Hematopoietic multipotent progenitor cell treated with erythropoietin and hydrocortisone succinate and interleukin-3 and kit ligand, for 17 days (in vitro differentiated cells): ENCODE data around the gene CALML3.
"Not testable (repeated sequence)": the region's sequence is repeated elsewhere in the genome, so short reads cannot be mapped to it uniquely, and the experiment has no call there.

Experiments
- DNase-seq: peaks from one replicate; pipeline ENCODE4 v3.0.0-alpha.2; 2015; ENCODE audit warnings: low spot score

CALML3 gene

DNA sequence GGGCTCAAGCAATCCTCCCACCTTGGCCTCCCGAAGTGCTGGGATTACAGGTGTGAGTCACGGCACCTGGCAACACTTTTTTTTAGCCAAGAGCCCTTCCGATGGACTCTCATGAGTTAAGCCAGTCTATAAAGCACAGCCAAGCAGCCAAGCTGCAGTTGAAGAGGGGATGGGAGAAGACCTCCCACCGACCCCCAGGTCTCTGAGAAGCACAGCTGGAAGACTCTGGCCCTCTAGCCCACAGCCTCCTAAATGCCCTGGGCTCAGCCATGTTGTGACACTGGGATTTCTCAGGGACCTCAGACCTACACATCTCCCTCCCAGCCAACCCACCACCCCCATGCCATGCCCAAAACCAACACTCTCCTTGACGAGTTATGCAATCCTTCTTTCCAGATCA, 31.1 kb downstream of the CALML3 start:
- DNase-seq = no peak

DNA sequence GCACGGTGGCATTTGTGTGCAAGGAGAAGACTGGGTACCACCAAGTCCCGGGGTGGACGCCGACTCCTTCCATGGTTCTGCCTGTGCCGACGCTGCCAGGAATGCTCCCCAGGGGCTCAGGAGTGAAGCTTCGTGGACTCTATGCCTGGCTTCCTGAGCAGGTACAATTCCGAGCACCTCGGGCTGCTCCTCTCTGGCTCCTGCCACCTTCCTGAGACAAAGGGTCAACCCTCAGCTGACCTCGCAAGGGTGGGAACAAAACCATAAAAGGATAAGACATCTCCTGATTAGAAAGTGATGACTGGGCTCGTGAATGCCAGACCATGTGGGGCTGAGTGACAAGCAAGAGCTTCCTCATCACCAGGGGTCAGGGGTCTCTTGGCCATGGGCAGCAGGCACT, 31.8 kb downstream of the CALML3 start:
- no peak for DNase-seq

DNA sequence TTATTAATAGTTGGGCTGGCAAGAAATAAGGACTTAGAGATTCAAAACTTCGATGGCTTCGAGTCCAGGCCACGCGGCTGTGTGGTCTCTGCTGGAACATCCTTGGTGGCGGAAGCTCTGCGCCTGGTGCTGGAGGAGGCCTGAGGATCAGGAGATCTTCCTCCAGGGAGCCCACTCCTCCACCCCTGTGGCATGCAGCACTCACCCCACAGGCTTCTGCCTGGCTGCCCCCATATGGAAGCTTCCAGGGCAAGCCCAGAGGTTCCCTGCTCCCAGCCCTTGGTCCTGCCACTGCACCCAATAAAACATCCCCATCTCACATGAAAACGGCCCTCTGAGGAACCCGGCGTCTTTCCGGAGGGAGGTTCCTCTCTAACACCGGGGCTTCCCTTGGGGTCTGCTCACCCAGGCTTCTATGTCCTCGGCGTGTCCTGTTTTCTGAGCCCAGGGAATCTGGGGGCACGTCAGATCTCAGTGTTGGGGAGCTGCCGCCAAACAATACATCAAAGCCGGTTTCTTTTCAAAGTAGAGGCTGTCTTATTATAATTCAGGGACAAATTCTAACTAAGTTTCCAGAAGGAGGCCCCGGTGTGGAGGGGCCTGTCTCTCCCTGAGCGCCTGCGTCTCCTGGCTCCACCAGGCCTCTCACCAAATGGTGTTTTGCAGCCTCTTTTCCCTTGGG, 32.4 kb downstream of the CALML3 start:
- no peak for DNase-seq

GRCh38 chr10:5557799-5558771, 33.3 kb downstream of the CALML3 start:
- DNase-seq = no peak

GRCh38 chr10:5559022-5559421, 34.3 kb downstream of the CALML3 start:
- DNase-seq = not testable (repeated sequence)

DNA sequence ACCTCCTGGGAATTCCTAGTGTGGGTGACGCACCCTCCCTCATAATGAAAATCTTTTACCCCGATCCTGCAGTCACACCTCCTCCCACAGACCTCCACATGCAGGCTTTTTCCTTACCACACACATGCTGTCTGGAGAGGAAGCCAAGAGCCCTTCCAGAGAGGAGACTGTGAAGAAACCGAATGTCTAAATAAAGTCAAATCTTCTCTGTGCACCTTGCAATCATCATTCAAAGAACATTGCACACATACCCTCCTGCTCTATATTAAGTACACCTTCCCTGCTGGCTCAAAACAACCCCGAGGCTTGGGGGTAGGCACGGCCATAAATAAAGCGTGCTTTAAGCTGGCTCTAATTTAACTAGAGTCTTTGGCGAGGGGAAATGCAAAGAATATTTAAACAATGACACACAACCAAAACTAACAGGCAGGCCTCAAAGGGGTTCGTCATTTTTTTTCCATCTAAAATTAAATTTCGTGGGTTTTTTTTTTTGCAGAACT, 34.9 kb downstream of the CALML3 start:
- DNase-seq = no peak

DNA sequence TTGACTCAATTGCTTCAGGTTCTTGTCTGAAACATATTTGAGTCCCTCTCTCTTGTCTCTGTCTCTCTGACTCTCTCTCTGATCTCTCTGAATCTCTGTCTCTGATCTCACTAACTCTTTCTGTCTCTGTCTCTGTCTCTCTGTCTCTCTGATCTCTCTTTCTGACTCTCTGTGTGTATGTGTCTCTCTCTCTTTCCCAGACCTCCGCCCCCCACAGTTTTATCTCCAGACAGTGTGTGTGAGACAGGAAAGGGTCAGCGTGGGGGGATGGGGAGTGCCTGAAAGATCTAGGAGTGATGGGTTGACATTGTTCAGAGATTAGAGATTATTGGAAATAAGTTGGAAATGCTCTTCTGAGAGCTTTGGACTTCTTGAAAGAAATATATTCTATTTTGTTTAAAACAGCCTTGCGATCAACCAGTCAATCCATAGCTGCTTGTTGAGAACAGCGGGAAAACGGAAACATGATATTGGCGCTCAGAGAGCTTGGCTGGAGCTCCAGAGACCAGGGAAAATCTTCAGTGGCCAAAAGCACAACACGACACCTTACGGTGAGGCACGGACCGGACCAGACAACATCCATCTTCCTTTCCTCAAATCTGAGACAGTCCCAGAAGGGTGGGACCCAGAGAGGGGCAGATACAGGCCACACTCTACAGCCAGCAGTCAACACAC, 35.5 kb downstream of the CALML3 start:
- DNase-seq = no peak

DNA sequence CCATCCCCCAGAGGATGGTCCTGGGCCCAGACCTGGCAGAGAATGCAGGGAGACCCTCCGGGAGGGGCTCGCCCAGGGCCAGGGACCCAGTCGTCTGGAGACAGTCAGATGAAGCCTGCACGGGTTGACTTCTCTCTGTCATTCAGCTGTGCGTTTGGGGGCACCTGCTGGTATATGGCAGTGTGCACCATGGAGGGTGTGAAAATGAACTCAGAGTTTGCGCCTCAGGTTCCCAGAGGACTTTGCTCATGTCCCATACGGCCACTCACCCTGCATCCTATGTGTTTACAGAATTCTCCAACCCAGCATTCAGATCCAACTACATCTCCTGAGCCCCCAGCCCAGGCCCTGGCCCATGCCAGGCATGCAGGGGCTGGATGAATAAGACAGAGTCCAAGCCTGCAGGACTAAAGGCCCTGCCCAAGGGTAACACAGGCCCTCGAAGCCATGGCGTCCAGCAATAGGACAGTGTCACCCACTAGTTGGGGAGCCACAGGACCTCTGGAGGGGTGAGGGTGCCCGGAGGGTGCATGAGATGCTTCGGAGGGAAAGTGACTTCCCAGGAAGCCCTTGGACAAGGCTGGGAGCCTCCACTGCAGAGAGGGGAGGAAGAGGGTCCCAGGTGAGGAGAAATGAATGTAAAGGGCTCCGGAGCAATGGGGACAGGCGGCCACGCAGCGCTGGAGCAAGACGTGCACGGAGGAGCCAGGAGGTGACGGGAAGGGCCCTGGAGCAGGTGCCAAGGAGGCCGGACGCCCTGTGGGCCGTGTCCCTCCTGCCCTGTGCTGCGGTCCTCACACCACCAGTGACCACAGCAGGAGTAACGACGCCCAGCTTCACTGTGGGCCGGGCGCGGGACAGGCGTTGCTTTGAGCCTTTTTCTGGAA, 36.3 kb downstream of the CALML3 start:
- DNase-seq = no peak

GRCh38 chr10:5561704-5562645, 37.2 kb downstream of the CALML3 start:
- DNase-seq = no peak

GRCh38 chr10:5563321-5563961, 38.7 kb downstream of the CALML3 start:
- no peak for DNase-seq

DNA sequence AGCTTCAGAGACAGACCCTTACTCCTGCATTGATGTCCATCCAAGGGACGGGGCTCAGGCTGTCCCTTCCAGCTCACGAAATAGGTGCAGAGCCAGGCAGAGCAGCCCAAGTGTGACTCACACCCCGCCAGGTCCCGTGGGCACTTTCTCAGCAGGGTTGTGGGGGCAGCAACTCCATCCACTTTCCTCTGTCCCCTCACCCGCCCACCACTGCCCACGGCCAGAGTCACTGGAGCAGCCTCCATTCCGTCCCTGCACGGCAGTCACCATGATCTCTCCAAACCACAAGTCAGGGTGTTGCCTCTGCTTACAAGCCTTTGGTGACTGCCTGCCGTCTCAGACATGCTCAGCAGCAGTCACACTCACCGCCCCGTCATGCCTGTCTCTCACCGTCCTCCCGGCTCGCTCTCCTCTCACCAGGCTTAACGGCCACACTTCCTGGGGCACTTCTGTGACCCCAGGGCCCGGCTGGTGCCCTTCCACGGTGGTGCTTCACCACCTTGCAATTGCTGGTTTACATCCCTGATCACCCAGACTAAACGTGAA, 39.3 kb downstream of the CALML3 start:
- DNase-seq = no peak

DNA sequence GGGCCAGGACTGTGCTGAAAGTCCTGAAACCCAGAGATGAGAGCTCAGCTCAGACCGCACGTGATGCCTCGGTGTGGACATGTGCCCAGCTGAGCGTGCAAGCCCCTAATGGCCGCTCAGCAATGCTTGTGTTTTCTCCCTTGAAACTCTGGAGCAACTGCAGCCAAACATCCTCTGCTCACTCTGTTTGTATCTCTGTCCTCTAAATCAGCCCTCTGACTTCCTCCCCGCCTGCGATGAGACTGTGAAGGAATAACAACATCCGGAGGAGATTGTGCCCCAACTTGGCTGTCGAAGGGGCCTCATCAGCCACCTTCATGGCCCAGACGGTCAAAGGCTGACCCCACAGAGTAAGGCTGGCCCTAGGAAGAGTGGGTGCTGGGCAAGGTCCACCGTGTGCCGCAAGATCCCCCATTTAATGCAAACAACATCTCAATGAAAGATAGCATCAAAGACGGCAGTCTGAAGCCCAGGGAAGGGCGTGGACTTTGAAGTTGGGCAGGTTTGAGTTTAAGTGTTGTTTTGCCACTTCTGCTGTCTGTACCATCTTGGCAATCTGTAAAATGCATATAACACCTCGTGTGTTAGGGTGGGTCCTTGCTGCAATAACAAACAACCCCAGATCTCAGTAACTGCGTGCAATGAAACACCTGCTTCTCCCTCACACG, 39.9 kb downstream of the CALML3 start:
- DNase-seq = no peak

DNA sequence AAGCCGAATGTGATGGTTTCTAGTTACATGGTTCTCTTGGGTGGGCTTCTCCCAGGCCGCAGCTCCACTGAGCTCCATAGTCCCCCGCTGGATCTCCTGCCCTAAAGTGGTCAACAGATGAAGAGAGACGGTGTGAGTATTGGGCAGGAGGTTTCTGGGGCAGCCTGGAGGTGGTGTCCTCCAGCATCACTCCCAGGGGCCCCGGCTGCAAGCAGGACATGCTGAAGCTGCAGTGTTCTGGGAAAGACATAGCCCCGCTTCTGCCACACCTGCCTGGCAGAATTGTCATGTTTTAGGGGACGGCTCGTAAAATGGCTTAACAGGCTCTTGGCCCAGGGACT, 40.4 kb downstream of the CALML3 start:
- DNase-seq = no peak

DNA sequence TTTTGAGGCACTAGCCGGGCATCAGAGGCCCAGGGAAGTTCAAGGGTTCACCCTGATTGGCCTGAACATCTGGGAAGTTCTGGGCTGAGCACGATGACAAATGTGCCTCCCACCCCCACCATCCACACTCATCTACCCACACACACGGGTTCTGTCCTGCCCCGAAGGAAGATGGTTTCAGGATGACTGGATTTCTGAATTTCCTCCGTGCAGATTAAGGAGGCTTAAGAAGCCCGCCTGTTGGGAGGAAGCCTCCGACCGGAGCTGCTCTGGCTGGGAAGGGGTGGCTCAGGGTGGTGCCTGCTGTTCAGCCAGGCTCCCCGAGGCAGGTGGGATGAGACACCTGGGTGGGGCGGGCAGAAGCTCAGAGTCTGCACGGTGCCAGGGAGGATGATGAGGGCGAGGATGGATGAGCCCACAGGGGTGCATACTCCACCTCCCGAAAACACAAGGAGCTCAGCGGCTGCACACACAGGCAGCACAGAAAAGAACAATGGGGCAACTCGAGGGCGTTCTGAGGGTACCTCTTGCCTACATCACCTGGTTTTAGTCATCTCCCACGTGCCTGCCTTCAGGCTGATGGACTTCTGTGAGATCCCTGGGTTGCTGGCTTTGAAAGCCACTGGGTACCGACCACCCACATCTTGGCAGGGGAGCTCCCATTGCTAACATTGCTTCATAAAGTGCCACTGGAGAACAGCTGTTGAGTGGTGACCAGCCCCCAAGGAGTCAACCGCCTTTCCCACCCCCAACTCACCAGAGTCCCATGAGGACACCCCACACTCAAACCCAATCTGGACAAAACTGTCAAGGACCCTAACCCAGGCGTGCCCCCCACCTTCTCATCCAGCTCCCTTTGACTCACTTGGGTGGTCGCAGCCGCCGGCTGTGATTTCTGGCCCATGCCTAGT, 41.2 kb downstream of the CALML3 start:
- no peak for DNase-seq

DNA sequence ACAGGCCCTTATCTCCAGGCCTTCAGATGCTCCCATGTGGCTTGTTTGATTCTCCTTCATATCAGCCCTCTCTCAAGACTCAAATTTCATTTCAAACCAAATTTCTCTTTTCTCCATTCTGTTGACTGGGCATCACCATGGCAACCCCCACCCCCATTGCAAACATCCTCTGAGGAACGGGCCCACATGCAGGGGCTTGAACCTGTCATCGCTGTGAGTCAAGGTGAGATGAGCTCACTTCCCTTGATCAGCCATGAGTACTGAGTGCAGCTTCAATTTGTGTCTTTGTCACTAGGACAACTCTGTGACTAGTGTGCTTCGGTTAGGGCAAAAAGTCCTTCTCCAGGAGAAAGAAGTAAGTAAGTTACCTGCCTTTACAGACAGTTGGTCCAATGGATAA, 41.9 kb downstream of the CALML3 start:
- DNase-seq = no peak

DNA sequence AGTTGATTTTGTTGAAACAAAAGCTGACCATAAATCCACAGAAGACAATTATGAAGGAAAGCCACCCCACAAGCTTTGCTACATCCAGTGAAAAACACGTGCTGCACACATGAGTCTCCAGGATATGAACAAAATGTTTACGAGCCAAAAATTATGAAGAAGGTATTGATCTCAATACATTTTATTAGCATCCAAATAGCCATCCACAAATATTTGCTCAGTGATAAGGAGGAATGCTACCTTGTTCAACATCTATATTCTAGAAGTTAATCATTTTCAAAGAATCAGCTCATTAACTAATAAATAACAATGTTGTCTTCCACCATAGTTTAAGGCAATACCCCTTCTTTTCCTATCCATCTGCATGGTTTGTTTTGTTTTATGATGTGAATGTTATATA, 42.7 kb downstream of the CALML3 start:
- no peak for DNase-seq

- no peak for DNase-seq
Measured at GRCh38 chr10:5568984-5569383, 44.2 kb downstream of the CALML3 start.

DNA sequence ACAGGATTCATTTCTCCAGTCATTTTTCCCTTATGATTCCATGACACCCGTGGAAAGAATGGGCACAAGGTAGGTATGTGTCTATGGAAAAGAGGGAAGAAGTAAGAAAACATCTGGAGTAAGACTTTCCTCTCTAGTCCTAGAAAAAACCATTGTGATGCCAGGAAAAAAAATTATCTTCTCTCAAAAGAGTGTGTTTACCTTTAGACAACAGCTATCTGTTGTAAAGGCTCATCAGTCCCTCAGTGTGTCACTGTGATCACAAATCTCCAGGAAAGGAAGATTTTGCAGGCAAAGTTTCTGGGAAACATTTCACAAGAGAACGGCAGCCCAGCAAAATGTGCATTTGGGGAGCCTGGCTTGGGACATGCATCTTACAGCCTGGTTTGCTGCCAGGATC, 44.8 kb downstream of the CALML3 start:
- DNase-seq = no peak
